HG03558 (cell line): ENCODE measurements around the gene TPPP.
"Not testable (repeated sequence)": the region's sequence is repeated elsewhere in the genome, so short reads cannot be mapped to it uniquely, and the experiment has no call there.

Experiments
- ATAC-seq: cut with Tn5 transposase; IDR thresholded peaks from one replicate; pipeline ENCODE4 v1.9.1; 2021; ENCODE audit warnings: moderate number of reproducible peaks; ENCODE audit not compliant: unreplicated experiment; ENCODE audit errors: extremely low read depth

Gene TPPP

DNA sequence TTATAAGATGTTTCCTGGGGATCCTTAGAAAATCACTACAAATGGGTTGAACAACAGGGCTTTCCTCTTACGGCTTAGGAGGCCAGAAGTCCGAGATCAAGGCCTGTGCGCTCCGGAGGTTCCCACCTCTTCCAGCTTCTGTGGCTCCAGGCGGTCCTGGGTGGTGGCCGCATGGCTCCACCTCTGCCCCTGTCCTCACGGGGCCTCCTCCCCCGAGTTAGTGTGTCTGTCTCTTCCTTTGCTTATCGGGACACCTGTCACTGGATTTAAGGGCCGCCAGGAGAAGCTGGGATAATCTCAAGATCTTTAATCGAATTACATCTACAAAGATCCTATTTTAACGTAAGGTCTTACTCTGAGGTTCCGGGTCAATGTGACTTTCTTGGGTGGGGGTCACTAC, 2.3 kb upstream of the TPPP start:
- ATAC-seq, result not testable (repeated sequence)

GRCh38 chr5:694042-694431, 885 bp upstream of the TPPP start:
- ATAC-seq, result not testable (repeated sequence)

GRCh38 chr5:692529-693041, 567 bp downstream of the TPPP start:
- not testable (repeated sequence) for ATAC-seq

GRCh38 chr5:691817-692528, 1.2 kb downstream of the TPPP start:
- ATAC-seq, result no peak

- ATAC-seq, result not testable (repeated sequence)
Observed at GRCh38 chr5:691049-691448, 2.1 kb downstream of the TPPP start.

GRCh38 chr5:690293-690692, 2.9 kb downstream of the TPPP start:
- not testable (repeated sequence) for ATAC-seq

DNA sequence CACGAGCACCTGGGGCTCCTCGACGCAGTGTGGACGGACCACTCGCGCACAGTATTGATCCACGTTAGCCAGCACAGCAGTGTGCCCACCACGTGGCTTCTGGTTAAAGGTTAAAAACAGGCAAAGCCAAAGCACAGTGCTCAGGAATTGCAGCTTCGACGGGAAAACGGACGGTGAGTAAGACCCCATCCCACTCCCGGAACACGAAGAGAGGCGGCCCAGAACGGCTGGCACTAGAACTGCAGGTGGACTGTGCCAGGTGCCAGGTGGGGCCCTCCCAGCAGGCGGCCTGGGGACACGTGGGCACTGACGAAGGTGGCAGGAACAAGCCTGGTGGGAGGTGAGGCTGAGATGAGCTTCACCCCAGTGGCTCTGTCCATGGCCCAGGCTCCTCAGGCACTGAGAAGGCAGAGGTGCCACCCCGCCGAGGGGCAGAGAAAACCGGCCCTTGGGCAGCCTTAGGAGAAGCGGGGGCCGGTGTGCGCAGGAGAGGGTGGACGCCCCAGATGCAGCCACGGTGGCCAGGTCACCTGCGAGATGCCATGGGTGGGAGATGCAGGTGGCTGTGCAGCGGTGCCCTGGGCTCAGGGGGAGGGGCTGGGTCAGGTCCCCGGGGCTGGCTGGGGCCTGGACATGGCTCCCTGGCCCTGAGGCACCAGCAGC, 4.7 kb downstream of the TPPP start:
- not testable (repeated sequence) for ATAC-seq

DNA sequence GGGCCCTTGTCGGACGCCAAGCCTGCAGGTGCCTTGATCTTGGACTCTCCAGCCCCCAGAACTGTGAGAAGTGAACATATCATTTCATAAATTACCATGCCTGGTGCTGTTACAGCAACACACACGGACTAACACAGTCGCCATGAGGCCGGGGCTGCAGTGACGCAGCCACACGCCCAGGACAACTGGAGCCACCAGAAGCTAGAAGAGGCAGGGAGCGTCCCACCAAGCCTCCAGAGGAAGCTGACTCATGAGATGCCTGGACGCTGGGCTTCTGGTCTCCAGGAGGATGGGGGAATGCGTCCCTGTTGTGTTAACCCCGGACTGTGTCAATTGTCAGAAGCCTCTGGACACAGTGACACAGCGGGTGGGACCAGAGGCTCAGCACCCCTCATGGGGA, 6.2 kb downstream of the TPPP start:
- ATAC-seq, result not testable (repeated sequence)

GRCh38 chr5:686172-686523, 7.0 kb downstream of the TPPP start:
- ATAC-seq, result not testable (repeated sequence)

GRCh38 chr5:685262-686171, 7.6 kb downstream of the TPPP start:
- ATAC-seq, result no peak

DNA sequence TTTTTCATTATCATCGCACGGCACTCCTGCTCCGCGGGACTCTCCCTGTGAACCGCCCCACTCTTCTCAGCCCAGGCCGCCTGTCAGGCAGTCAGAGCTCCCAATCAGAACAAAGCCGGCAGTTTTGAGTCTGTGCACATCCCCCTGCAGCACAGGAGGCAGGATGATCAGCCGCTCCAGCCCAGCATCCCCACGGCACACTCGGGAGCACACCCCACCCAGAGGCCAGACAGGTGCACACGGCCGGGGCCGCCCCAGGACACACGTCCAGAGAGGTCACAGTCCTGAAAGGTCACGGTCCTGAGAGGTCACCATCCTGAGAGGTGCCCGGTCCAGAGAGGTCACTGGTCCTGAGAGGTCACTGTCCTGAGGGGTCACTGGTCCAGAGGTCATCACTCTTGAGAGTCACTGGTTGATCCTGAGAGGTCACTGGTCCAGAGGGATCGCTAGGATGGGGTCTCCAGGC, 8.4 kb downstream of the TPPP start:
- ATAC-seq, result no peak

DNA sequence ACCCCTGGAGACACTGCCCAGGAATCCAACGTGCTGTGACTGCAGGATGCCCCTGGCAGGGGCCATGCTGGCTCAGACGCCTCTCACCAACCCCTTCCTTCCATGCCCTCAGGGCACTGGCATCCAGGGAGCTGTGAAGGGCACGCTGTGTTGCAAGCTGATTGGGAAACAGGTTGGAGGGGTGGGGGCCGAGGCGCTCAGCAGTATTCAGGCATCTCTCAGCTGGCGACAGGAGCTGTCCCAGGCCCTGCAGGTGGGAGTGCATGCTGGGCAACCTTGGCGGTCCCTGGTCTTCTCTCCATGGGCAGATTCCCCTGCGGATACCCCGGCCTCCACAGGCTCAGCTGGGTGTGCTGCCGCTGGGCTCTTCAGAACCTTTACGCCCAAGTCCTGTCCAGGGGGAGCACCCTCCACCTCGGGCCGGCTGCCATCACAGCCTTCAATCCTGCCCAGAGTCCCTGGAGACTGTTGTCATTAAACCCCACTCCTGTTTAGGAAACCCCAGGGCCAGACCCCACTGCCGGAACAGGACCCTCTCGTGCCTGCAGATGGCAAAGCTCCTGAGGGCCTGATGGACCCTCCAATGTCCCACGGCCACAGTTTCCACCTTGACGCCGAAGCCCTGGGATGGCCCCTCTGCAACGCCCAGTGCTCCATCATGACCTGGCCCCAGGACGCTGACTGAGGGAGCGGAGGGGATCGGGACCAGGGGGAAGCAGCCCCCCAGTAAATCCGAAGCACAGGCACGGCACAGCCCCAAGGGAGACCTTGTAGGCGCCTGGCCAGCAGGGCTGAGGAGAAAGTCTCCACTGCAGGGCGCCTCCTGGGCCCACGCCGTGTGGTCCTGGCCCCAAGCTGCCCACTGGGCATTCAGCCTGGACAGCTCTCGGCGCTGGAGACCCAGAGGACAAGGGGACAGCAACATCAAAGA, 9.3 kb downstream of the TPPP start:
- ATAC-seq, result no peak

GRCh38 chr5:682651-683358, 10.3 kb downstream of the TPPP start:
- not testable (repeated sequence) for ATAC-seq

DNA sequence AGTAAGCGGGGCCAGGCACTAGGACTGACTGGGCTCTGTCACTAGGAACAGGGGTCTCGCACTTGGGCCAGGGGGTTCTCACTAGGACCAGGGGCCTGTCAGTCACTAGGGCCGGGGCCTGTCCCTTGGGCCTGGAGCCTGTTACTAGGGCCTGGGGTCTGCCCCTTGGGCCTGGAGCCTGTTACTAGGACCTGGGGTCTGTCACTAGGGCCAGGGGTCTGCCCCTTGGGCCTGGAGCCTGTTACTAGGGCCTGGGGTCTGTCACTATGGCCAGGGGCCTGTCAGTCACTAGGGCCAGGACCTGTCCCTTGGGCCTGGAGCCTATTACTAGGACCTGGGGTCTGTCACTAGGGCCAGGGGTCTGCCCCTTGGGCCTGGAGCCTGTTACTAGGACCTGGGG, 10.9 kb downstream of the TPPP start:
- ATAC-seq, result not testable (repeated sequence)

DNA sequence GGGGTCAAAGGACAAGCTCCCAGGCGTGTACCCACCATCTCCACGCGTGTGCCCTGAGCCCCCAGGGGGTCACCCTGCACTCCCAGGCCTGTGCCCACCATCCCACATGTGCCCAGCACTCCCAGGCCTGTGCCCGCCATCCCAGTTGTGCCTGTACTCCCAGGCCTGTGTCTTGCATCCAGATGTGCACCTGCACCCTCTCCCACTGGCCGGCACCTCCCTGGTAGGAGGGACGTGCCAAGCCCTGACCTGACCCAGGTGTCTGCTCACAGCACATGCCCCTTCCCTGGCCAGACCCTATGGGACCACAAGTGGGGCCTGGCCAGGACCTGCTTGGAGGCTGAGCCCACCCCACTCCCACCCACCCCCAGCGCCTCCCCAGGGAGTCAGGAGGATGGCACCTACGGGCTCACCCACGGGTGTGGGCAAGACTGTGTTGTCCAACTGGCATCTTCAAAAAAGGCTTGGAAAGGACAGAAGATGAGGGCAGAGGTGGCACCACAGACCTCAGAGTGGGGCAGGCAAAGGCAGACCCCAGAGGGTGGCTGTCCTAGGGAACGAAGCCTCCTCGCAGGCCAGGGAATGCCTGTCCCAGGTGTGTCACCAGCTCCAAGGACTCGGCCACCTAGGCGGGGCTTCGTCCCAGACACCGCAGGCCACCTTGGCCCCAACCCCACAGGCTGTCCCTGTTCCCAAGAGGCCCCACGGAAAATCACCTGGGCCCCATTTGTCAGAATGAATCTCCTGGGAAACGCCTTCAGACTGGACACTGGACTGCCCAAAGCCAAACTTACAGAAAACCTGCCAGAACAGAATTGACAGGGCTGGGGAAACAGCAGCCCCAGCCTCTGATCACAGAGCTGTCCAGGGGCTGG, 11.6 kb downstream of the TPPP start:
- not testable (repeated sequence) for ATAC-seq

DNA sequence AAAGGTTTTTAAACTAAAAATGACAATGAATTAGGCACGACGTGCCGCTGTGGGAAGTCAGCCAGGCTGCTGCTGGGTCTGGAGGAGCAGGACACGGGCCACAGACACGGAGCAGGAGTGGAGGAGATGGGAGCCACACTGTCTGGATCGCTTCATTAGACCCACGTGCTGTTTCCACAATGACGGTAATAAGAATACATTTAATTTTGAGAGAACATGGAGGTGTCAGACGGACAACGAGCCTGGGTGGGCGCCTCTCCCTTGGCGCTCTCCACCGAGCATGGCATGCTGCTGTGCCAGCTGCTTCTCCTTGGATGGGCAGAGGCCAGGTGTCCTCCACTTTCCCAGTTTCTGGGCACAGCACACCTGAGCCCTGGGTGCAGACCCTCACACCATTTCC, 12.3 kb downstream of the TPPP start:
- not testable (repeated sequence) for ATAC-seq

DNA sequence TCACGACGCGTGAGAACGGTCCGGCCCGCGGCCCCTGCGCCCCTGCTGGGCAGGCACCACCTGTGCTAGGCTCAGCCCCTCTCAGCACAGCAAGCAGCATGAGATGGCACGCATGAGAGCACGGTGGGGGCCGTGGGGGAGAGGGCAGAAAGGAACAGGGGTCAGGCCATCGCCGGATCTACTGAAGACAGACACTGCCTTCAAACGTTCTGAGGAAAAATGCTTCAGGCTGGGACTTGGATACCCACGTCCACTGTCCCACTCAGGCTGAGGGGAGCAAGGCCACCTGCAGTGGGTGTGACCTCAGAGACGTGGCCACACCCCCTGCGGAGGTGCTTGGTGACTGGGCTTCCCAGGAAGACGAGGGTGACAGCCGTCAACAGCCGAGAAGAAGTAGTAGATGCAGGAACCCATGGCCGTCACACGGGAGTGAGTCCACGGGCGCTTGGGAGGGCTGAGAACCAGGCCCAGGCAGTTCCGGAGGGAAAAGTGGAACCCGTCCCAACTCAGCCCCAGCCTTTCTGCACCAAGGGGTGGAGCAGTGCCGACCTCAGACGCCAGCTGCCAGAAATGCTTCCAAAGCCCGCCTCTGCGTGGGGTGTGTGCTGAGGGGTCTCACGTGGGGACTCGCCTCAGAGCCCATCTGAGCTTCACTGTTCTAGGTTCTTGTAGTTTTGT, 12.9 kb downstream of the TPPP start:
- not testable (repeated sequence) for ATAC-seq
